Hepatocyte (in vitro differentiated cells): ENCODE results near the gene UGT1A10.

Experiments
- CTCF ChIP-seq: fragments of 200-600 bp; sonication (generic); IDR thresholded peaks from 2 replicates; pipeline ENCODE4 v1.5.1; 2016; ENCODE audit warnings: antibody characterized with exemption, mild to moderate bottlenecking; ENCODE audit not compliant: poor library complexity
- EZH2phosphoT487 ChIP-seq: fragments of 200-600 bp; sonication (generic); IDR thresholded peaks from one replicate; pipeline ENCODE4 v1.6.1; 2018; ENCODE audit warnings: antibody characterized with exemption, mild to moderate bottlenecking, low read depth, moderate library complexity; ENCODE audit not compliant: unreplicated experiment, severe bottlenecking

DNA sequence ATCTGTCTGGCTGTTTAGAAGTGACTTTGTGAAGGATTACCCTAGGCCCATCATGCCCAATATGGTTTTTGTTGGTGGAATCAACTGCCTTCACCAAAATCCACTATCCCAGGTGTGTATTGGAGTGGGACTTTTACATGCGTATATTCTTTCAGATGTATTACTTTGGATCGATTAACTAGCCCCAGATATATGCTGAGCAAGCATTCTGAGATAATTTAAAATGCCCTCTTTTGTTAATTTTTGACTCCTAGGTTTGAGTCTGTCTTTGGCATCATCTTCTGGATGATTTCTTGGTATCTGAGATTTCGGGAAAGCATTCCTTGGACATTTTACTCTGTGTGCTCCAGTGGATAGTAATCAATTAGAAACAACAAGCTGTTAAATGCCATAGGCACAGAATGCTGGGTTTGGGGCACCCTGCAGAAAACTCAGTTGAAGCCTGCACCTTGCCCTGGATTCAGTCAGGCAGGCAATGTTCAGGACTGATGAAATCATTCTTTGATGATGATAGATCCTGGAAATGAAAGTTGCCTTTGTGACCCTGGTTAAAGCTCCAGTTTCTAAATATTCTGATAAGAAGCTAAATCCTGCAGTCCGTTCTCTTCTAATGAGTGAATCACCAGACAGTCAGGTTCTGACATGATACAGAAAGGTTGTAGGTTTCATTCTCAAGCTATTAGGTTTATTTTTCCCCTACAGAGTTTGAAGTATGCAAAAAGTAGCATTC lies 125.0 kb downstream of the UGT1A10 start:
- TF ChIP-seq EZH2phosphoT487, result no peak
- no peak for TF ChIP-seq CTCF
